GM10248 (cell line): Measurements from ENCODE around the gene TRDN.
"Not testable (repeated sequence)": the region's sequence is repeated elsewhere in the genome, so short reads cannot be mapped to it uniquely, and the experiment has no call there.

Experiments used
- CTCF ChIA-PET: fragments of 300-600 bp; sonication (Branson Sonifier 250); formaldehyde crosslinking; extraction: SDS; loops from one replicate; lab custom pipeline; 2021; ENCODE audit warnings: antibody characterized with exemption; lab: Yijun Ruan, JAX
- POLR2A ChIA-PET: fragments of 350-650 bp; sonication (Branson Sonifier 250); formaldehyde crosslinking; extraction: SDS; loops from one replicate; lab custom pipeline; 2020; ENCODE audit warnings: antibody characterized with exemption; lab: Yijun Ruan, JAX
- DNase-seq: peaks from one replicate; pipeline ENCODE4 v3.0.0; 2012; ENCODE audit errors: extremely low spot score
- TF ChIP-seq, protein P1 (sequence below): IDR thresholded peaks from 2 replicates; pipeline ENCODE4 v1.5.1; 2012; ENCODE audit warnings: mild to moderate bottlenecking, low read depth; ENCODE audit errors: extremely low read depth, missing control alignments, control extremely low read depth

Gene TRDN

GRCh38 chr6:123587838-123588545 is 48.8 kb downstream of the TRDN start:
- no peak for DNase-seq
- TF ChIP-seq, protein P1, sequence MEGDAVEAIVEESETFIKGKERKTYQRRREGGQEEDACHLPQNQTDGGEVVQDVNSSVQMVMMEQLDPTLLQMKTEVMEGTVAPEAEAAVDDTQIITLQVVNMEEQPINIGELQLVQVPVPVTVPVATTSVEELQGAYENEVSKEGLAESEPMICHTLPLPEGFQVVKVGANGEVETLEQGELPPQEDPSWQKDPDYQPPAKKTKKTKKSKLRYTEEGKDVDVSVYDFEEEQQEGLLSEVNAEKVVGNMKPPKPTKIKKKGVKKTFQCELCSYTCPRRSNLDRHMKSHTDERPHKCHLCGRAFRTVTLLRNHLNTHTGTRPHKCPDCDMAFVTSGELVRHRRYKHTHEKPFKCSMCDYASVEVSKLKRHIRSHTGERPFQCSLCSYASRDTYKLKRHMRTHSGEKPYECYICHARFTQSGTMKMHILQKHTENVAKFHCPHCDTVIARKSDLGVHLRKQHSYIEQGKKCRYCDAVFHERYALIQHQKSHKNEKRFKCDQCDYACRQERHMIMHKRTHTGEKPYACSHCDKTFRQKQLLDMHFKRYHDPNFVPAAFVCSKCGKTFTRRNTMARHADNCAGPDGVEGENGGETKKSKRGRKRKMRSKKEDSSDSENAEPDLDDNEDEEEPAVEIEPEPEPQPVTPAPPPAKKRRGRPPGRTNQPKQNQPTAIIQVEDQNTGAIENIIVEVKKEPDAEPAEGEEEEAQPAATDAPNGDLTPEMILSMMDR = no peak
- ChIA-PET CTCF (no interaction called here), POLR2A (no interaction called here)

GRCh38 chr6:123587407-123587806 is 49.3 kb downstream of the TRDN start:
- DNase-seq, POLR2A ChIA-PET, CTCF ChIA-PET: not testable (repeated sequence)

GRCh38 chr6:123580331-123580730 is 56.4 kb downstream of the TRDN start:
- ChIA-PET POLR2A (no interaction called here), CTCF (no interaction called here)
- TF ChIP-seq, protein P1 = no peak
- no peak for DNase-seq

- no peak for DNase-seq
- ChIA-PET CTCF (no interaction called here), POLR2A (no interaction called here)
- TF ChIP-seq, protein P1 = no peak
These were observed 61.6 kb downstream of the TRDN start for GRCh38 chr6:123575188-123575587.

GRCh38 chr6:123570813-123571684 is 65.7 kb downstream of the TRDN start:
- no peak for DNase-seq
- ChIA-PET CTCF (interaction anchor here (1.0 kb wide), 1 partner anchor 28 kb away, joined by 4 read pairs; no protein-coding TSS in a partner anchor), POLR2A (no interaction called here)
- TF ChIP-seq, protein P1 = no peak

GRCh38 chr6:123569575-123569974 is 67.2 kb downstream of the TRDN start:
- TF ChIP-seq, protein P1 = no peak
- ChIA-PET POLR2A (no interaction called here), CTCF (interaction anchor here (1.2 kb wide), 1 partner anchor 9 kb away, joined by 3 read pairs; no protein-coding TSS in a partner anchor)
- DNase-seq = no peak
